Left ventricle myocardium inferior (tissue), 1 donor: ENCODE measurements around the gene ZFP57. TPM values are rescaled to one million over a fixed set of nuclear protein-coding genes. Genes with fewer than 3 reads are reported as not detected.

ENCODE experiments used
- DNase-seq: peaks from one replicate; pipeline ENCODE4 v3.0.0-alpha.2; 2020
- H3K27ac ChIP-seq: fragments of 200-600 bp; replicated peaks from 2 replicates; pipeline ENCODE4 v1.8.0; 2021
- H3K27me3 ChIP-seq: fragments of 200-600 bp; 2 replicates; pipeline ENCODE4 v1.8.0; 2021; ENCODE audit warnings: low read depth
- H3K36me3 ChIP-seq: fragments of 200-600 bp; 2 replicates; pipeline ENCODE4 v1.8.0; 2021
- H3K4me1 ChIP-seq: fragments of 200-600 bp; 2 replicates; pipeline ENCODE4 v1.8.0; 2021
- H3K4me3 ChIP-seq: fragments of 200-600 bp; 2 replicates; pipeline ENCODE4 v1.8.0; 2021; ENCODE audit warnings: mild to moderate bottlenecking, moderate library complexity
- H3K9me3 ChIP-seq: fragments of 200-600 bp; replicated peaks from 2 replicates; pipeline ENCODE4 v1.8.0; 2021
- CTCF ChIP-seq: fragments of 200-600 bp; IDR thresholded peaks from 2 replicates; pipeline ENCODE4 v1.8.0; 2021; ENCODE audit warnings: antibody characterized with exemption, mild to moderate bottlenecking, borderline replicate concordance
- intact Hi-C: fragments of 100-400 bp; cut with micrococcal nuclease; formaldehyde crosslinking; loops from one replicate; pipeline ENCODE4 v1.11.0; 2022
- total RNA-seq: library from RNA; stranded (reverse); fragmentation: NEBNext Ultra II Directional; extraction: Animal tissue kit (Norgen Biotek cat#: 25700); gene quantifications from one replicate; pipeline ENCODE4 v1.2.1, GENCODE V29; 2021
- donor health status: DM: no; HTN: yes; CAD: no; lungs with severe emphysema.

Gene ZFP57
- total RNA-seq, 1 donor from 2014 or later = not detected

- H3K9me3 ChIP-seq = no peaks in the 10 kb centered on the region
- DNase-seq = no peak
- H3K27ac ChIP-seq = no peak overlapping the region
- TF ChIP-seq CTCF = no peak
- peaks cover 5% of the 10 kb centered on the region for H3K27me3 ChIP-seq
- H3K36me3 ChIP-seq = peaks cover 34% of the 10 kb centered on the region
- peaks cover 25% of the 10 kb centered on the region for H3K4me1 ChIP-seq
- H3K4me3 ChIP-seq = no peak overlapping the region
- intact Hi-C loops = no loop called here
Measured at GRCh38 chr6:29625337-29625930, 55.5 kb downstream of the ZFP57 start.

DNA sequence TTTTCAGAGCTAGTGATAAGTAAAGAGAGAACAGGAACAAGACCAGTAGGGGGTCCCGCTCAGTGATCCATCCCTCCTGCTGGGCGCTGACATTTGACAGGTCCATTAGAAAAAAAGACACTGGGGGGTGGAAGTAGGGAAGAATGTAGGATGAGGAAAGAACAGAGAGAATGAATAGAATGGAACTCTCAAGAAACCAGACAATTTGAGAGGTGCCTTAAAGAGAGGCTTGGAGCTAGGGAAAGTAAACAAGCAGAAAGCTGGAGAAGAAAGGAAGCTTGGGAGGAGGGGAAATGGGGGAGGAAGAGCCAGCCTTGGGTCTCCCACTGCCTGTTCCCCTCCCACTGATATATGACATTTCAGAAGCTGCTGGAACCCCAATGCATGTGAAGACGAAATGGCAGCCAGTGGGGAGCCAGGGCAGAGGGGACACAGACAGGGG lies 56.4 kb downstream of the ZFP57 start:
- H3K27ac ChIP-seq = no peak overlapping the region
- H3K4me3 ChIP-seq = no peak overlapping the region
- no peaks in the 10 kb centered on the region for H3K27me3 ChIP-seq
- intact Hi-C loops = no loop called here
- H3K4me1 ChIP-seq = peaks cover 23% of the 10 kb centered on the region
- no peak for DNase-seq
- TF ChIP-seq CTCF = no peak
- peaks cover 42% of the 10 kb centered on the region for H3K36me3 ChIP-seq
- no peaks in the 10 kb centered on the region for H3K9me3 ChIP-seq

Other genes starting within 250 kb of the ZFP57 start
- not detected for gene OR10C1, start 241.8 kb downstream of the ZFP57 start, total RNA-seq
- gene OR11A1, start 224.1 kb downstream of the ZFP57 start, total RNA-seq = not detected
- gene OR2H1, start 224.0 kb downstream of the ZFP57 start, total RNA-seq = not detected
- gene MAS1L, start 193.2 kb downstream of the ZFP57 start, total RNA-seq = not detected
- not detected for gene UBD, start 121.4 kb downstream of the ZFP57 start, total RNA-seq
- not detected for gene OR2H2, start 96.0 kb downstream of the ZFP57 start, total RNA-seq
- gene GABBR1, start 48.0 kb downstream of the ZFP57 start, total RNA-seq = 19.3 TPM
- gene MOG, start 24.1 kb downstream of the ZFP57 start, total RNA-seq = 14.7 TPM
- 29.4 TPM for gene HLA-F, start 42.3 kb upstream of the ZFP57 start, total RNA-seq
- not detected for gene HLA-G, start 146.7 kb upstream of the ZFP57 start, total RNA-seq